Measurements from ENCODE around the gene TTC31.
"Not testable (repeated sequence)": the region's sequence is repeated elsewhere in the genome, so short reads cannot be mapped to it uniquely, and the experiment has no call there.

Gene TTC31

DNA sequence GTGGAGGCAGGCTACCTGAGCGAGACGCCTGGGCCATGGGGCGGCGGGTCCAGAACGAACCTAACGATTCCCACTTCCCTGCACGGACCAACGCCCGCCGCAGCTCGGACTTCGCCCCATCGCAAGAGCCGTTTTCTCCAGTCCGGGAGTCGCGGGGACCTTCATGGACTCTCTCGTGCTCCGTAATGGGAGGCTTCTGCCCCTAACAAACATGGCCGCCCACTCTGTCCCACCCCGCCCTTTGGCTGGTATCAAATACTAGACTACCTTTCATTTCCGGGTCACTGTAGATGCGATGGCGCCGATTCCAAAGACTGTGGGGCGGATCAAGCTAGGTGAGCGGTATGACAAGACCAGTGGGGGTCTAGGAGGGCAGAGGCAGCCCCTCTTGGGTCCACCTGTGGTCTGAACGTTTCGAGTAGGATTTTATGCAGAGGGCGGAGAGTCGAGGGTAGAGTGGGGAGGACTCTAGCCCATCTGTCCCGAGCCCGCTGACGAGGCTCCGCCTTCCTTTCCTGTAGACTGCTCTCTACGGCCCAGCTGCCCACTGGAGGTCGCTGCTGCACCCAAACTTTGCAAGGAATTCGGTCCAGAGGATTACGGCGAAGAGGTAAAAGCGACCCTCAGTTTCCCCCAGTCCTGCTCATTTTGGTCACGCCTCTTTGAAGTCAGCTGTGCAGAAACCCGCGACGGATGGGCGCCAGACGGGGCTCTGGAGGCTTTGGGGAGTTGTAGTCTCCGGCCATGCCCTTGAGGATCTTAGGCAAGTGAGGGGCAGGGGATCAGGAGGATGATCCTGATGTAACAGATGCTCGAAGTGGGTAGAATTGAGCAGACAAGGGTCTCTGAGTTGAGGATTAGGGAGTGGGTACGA lies at the start of gene TTC31, which contains the start of gene CCDC142:
TSS of gene TTC31 (plus strand) at position 281 of the 874 bp plus-strand sequence. CDS start at position 296, 15 bp downstream.
TSS of gene CCDC142 (minus strand) at position 198 of the 874 bp plus-strand sequence. CDS start at position 37, 161 bp downstream.
- peak; percentile 92 for DNase-seq (ENCODE audit: low read depth, low spot score)

DNA sequence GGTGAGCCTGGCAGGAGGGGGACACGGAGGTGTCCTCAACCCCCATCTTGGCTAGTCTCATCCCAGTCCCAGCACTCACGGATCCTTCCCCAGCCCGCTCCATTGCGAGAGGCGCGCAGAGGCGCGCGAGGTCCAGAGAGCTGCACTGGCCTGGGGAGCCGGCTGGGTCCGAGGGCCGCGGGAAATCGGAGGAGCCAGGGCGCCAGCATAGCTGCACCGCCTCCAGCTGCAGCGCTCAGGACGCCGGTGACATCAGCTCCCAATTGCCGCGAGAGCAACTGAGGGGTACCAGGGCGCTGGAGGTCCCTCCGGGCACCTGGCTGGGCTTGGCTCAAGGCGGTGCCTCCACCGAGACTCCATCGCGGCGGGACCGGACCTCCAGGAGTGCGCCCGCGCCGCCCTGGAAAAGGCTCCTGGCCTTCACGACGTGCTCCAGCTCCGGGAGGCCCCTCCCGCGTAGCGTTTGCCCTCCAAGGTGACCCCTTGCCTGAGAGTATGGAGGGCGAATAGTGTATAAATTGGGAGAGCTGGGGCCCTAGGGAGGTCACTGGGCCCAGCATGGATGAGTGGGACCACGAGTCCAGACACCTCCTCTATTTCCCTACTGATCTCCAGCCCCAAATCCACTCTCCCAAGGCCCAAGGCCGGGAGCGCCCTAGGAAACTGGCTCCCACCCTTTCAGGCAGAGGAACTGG lies 46.6 kb upstream of the TTC31 start:
- no peak for DNase-seq (ENCODE audit: low read depth, low spot score)

DNA sequence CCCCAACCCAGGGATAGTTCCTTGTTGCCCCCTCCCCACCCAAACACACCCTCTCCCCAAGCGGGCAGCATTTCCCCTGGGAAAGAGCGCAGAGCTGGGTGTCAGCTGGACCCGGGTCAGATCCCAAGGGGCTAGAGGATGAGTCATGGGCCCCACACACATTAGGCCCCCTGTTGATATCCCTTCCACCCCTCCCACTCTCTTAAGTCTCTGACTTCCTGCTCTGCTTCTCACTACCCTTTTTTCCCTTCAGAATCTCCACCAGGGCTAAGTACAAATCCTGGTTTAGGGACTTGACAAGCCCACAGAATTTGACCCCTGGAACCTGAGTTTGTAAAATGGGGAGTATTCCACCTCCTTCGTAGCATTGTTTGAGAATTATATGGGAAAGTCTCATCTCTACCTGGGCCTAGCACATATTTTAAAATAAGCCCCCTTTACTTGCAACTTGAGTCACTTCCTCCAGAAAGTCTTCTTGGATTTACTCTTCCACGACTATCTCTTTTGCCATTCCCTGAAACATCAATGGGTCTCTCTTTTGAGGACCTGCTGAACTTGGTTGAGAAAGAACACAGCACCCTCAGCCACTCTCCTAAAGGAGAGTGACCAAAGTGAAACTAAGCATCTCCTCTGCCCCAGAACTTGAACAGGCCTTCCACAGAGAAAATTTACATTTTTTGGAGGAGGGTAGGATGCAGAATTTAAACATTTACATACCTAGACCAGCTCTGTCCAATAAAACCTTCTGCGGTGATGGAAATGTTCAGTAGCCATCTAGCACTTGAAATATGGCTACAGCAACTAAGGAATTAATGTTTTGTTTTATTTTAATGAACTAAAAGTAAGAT lies 45.8 kb upstream of the TTC31 start:
- no peak for DNase-seq (ENCODE audit: low read depth, low spot score)

DNA sequence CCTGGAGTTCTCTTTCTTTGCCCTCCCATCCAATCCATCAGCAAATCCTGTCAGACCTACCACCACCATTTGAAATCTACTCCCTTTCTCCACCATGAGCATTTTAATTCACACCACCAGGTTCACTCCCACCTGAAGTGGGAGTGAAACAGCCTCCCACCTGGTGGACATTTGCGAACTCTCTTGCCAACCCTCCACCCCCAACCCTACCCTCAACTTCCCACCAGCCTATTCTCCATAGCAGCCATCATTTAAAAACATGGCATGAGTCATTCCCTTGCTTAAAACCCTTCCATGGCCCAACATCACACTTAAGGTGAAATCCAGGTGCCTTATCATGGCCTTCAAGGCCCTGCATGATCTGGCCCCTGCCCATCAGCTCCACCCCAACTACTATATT lies 44.6 kb upstream of the TTC31 start:
- no peak for DNase-seq (ENCODE audit: low read depth, low spot score)

DNA sequence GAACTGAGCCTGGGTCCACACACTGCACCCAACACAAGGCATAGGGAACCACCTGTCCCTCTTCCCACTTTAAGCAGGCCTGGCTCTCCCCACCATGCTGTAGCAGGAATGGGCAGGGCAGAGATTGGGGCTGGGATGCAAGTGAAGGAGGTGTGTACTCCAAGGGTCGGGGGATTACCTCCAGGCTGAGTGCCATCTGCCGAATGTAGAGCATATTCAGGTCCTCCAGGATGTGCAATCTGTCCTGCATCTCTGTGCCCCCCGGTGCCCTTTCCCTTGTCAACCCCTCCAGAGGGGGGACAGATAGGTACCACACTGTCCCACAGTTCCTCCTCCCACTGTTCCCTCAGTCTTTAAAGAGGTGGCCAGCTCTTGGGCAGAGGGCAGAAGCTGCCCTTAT lies 43.5 kb upstream of the TTC31 start:
- no peak for DNase-seq (ENCODE audit: low read depth, low spot score)

DNA sequence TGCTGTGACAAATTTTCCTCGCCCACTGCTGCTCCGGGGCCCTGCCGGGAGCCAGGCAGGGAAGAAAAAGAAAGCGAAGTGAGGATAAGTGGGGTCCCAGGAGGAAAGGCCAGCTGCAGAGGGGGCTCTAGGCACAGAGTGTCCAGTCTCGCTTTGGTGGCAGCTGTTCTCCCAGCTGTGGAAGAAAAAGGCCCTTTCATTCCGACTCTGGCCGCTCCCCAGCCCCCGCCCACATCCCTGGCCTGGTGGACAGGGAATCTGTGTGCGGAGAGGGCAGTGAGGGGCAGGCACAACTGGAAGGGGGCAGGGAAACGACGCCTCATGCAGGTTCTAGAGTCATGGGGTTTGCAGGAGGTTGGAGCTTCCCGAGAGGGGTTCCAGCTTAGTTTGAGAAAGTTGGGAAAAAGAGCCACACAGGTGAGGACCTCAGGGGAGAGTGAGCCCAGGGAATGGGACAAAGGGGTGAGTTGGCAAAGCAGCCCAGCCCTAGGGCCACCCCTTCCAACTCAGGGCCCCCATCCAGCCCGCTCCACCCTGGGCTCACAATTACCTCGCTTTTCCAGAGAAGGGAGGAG lies 43.0 kb upstream of the TTC31 start:
- no peak for DNase-seq (ENCODE audit: low read depth, low spot score)

DNA sequence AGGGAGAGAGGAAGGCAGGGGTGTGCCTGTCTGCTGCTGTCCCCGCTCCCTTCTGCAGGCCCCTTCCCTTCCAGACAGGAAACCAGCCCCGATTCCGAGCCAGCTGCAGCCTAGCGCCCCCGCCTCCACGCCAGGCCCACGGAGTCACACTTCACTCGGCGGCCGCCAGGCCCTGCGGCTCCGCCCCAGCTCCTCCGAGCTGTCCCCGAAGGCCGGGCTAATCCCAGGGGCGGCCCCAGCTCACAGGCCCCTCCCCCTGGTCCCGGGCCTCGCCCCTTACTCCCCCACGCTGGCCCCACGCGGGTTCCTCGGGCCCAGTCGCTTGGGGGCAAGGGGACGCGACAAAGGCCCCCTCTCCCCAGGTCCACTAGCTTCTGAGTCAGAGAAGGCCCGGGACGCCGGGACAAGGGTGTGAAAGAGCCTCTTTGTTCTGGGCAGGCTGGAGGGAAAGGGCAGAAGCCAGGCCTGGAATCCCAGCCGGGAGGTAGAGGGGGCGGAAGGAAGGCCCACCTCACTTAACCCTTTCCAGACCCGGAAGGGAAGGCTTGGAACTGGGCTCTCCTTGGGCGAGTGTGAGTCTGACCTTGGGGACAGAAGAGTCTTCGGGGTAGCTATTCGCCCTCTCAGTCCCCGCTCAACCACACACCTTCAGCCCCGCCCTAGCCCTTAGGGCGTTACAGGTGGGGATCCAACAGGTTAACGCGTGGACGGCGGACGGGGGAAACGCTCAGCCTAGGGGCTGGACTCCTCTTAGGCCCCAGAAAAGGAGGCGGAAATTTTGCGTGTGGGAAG lies 42.3 kb upstream of the TTC31 start:
- DNase-seq (ENCODE audit: low read depth, low spot score) = no peak

DNA sequence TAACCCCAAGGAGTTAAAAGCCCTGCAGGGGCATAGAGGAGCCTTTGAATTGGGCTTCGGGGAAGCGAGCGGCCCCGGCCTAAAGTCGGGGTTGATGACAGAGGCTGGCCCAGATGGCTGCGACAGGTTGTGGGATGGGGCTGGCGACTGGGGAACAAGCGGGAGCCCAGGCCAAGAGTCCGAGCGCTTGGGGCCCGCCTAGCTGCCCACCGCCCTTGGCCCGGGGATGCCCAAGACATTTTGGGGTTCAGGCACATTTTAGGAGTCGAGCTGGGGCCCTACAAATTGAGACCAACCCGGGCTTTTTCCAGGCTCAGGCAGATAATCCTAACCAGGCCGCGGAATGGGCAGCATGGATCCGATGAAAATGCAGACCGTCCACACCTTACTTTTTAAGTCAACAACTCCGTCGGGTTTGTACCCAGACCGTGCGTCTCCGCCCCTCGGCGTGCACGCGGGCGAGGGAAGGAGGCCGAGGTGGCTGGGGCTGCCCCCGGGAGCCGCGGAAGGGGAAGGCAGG lies 41.7 kb upstream of the TTC31 start:
- DNase-seq (ENCODE audit: low read depth, low spot score) = no peak

DNA sequence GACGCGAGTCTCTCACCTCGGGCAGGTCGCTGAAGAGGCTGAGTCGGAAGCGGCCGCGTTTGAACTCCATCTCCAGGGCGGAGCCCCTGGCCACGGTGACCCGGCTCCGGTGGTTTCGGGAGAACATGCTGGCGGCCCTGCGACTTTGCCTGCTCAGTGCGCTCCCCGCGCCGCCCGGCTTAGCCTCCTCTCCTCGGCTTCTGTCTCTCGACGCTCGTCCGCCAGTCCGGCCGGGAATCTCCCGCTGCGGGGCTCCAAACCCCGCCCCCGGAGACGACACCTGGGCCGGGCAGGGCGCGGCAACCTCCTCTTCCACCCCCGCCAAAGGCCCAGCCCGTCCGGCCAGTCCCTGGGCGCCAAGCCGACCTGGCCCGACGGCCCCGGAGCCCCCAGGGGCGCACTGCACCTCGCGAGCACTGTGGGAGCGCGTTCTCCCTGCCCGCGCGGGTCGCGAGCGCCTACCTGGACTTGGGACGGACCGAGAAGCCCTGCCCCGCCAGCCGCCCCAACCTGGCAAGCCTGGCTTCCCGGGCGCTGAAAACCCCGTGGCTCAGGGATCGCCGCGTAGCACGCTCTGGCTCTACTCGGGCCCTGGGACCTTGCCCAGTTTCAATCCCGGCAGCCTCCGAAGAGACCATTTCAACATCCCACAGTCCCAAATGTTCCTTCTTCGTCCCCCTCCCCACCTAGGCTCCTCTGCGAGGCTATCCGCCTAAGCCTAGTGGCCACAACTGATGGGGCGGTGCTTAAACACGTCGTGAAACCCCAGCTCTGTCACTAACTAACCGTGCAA lies 41.0 kb upstream of the TTC31 start, which contains the start of gene RTKN:
TSS of gene RTKN (minus strand) at position 248 of the 793 bp plus-strand sequence. CDS start at position 127, 121 bp downstream.
- DNase-seq (ENCODE audit: low read depth, low spot score) = no peak

DNA sequence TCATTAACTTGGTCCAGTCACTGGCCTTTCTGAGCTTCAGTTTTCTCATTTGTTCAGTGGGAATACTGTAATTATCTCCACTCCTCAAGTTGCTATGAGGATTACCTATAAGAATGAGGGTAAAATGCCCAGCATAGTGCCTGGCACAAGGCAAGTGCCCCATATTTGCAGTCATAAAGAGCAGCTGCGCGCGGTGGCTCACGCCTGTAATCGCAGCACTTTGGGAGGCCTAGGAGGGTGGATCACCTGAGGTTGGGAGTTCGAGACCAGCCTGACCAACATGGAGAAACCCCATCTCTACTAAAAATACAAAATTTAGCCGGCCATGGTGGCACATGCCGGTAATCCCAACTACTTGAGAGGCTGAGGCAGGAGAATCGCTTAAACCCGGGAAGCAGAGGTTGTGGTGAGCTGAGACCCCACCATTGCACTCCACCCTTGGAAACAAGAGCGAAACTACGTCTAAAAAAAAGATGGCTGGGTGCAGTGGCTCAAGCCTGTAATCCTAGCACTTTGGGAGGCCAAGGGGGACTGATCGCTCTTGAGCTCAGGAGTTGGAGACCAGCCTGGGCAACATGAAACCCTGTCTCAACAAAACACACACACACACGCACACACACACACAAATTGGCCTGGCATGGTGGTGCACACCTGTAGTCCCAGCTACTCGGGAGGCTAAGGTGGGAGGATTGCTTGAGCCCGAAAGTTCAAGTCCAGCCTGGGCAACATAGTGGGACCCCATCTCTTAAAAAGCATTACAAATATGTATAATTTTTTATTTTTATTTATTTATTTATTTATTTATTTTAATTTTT lies 40.2 kb upstream of the TTC31 start:
- not testable (repeated sequence) for DNase-seq (ENCODE audit: low read depth, low spot score)

DNA sequence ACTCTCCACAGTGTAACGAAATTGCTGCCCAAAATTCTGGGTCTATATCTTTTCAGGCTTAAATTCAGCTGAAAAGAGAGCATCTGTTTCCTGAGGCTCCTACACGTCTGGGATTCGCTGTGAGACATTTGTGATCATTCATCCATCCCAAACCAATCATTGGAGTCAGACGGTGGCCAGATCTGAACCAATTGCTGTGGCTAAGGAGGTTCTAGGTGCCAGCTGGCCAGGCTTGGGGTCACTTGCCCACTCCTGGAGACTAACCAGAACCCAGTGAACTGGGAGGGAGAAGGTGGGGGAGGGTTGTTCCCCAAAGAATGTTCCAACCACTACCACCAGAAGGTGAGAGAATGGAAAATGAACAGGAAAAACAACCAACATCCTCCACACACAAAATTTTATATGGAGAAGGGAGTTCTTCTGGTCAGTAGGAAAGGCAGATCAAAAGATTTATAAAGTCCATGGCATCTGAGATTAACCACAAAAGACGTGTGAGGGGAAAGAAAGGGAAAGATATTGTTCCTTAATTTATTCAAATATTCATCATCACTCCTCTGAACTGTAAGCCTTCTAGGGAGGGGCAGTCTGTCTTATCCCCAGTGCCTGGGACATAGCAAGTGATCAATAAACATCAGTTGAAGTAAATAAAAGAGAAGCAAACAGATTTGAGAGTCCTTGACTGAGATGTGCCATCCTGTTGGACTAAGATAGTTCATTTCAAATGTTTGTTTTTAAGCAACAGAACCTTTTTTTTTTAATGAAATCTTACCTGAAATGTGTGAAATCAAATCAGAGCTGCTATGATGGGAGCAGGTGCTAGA lies 38.2 kb upstream of the TTC31 start:
- no peak for DNase-seq (ENCODE audit: low read depth, low spot score)

DNA sequence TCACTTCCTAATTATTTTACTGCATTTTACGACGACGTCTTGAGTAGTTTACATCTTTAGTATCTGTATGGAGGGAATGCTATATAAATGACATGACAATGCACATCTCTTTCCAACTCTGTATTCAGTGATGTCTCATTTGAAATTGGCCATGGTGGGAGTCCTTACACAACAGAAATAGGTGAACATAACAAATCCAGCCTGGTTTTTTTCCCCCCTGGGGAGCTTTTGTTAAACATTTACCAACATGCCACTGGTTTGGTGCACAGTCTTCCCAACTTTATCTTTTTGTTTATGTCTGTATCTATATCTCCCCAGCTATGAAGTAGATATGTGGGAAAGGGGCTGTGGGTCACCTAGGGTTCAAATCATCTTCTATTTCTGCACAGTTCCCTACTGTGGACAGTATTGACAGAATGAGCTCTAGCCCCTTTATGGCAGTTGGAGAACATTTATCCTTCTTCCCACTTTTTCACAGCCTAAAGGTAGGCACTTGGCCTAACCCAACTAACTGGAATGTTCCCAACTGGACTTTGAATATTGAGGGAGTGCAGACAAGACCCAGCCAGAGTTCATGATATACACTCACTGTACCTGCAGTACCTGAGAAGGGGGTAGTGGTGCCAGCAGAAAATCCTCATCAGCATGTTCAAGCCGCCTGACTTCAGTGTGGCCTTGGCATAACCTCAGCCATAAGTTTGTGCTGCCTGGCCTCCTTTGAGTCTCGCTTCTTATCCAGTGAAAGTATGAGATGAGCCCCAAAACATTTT lies 35.5 kb upstream of the TTC31 start:
- no peak for DNase-seq (ENCODE audit: low read depth, low spot score)

DNA sequence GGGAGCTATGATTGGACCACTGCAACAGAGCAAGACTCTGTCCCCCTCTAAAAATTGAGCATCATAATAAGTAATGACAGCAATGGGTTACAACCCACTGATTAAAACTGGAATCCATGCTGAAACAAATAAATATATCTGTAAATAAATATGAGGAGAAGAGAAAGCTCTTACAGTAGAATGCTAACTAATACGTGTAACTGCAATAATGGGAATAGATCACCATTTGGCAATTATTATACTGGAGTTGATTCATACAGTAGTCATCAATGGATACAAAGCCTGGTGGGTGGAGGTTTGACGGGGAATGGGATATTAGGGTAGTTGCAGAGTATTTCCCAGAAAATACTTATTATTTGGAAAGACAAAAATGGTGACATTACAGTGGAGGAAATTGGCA lies 34.1 kb upstream of the TTC31 start:
- no peak for DNase-seq (ENCODE audit: low read depth, low spot score)

DNA sequence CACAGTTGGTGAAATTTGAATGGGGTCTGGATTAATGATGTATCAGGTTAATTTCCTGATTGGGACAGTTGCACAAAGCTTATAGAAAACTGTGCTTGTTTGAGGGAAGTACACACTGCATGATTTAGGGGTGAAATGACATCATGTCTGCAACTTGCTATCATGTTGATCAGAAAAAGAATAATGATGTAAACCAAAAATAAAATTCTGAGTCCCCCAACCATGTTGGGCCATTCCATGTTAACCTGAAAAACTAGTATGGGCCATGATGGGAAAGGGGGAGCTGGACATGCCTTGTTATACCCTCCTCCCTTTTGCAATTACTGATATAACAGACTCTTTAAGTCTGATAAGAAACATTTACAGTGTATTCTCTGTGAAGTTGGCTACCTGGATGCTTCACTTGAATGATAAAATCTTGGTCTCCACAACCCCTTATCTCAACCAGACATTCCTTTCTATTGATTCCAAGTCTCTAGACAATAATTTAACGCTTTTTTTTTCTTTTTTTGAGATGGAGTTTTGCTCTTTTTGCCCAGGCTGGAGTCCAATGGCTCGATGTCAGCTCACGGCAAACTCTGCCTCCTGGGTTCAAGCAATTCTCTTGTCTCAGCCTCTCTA lies 32.2 kb upstream of the TTC31 start:
- DNase-seq (ENCODE audit: low read depth, low spot score) = no peak

DNA sequence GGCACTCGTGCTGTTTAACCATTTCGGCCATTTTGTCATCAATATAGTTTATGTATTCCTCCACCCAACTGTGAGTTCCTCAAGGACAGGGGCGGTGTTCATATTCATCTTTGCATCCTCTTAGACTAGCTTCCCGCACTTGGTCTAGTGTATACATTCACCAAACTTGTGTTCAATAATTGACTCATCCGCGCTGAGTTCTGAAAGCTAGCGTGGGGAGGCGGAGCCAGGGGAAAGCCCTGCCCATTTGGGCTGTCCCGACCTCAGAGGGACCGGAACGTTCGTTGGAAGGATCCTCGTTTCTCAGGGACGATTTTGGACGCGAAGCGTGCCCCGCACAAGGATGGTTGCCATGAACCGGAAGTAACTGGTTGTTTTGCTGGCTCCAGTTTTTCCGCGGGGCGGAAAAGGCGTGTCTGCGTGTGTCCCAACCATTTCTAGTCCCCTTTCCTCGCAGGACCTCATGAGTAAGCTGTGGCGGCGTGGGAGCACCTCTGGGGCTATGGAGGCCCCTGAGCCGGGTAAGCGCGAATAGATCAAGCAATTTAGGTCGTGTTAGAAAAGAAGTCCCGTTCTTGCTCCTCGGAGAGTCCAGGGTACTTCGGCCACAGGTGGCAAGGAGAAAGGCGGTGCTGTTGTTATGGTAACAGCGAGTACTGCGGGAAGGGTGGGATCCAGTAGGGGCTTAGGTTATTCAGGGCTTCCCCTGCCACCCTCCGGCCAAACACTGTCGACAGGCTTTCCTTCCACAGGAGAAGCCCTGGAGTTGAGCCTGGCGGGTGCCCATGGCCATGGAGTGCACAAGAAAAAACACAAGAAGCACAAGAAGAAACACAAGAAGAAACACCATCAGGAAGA lies 28.0 kb upstream of the TTC31 start, which contains the start of gene INO80B:
TSS of gene INO80B (plus strand) at position 434 of the 858 bp plus-strand sequence. CDS start at position 464, 30 bp downstream.
- DNase-seq (ENCODE audit: low read depth, low spot score) = peak; percentile 97

Measured in smooth muscle cell of the brain vasculature (primary cell).